Right atrium auricular region (tissue), 2 donors: Measurements from ENCODE around the gene TOX2. TPM values are rescaled to one million over a fixed set of nuclear protein-coding genes. Genes with fewer than 3 reads are reported as not detected.
A peak's percentile ranks its signal among the peaks of the same experiment; 100 is the strongest.

Experiments used
- DNase-seq: peaks from one replicate; pipeline ENCODE4 v3.0.0-alpha.2; 2019; ENCODE audit warnings: low spot score
- H3K27ac ChIP-seq, 2 donors: fragments of 200-600 bp; sonication (generic); 1 replicate in 1 of 2; 2 replicates in 1 of 2; pipeline ENCODE4 v1.5.1; 2016 to 2019
- H3K27me3 ChIP-seq, 2 donors: fragments of 200-600 bp; sonication (generic); one replicate each; pipeline versions ENCODE4 v1.5.1 to v1.6.0; 2017 to 2019
- H3K36me3 ChIP-seq: fragments of 200-600 bp; sonication (generic); one replicate; pipeline ENCODE4 v1.5.1; 2016
- H3K4me1 ChIP-seq, 2 donors: fragments of 200-600 bp; sonication (generic); one replicate each; pipeline versions ENCODE4 v1.5.1 to v1.6.0; 2017 to 2019
- H3K4me3 ChIP-seq, 2 donors: fragments of 200-600 bp; sonication (generic); 1 replicate in 1 of 2; 2 replicates in 1 of 2; pipeline ENCODE4 v1.5.1; 2017 to 2019; ENCODE audit warnings: mild to moderate bottlenecking in 1 of 2, moderate library complexity in 1 of 2
- H3K9me3 ChIP-seq, 2 donors: fragments of 200-600 bp; sonication (generic); one replicate each; pipeline ENCODE4 v1.5.1; 2019
- total RNA-seq, 2 donors: library from RNA; depleted of rRNA; stranded (reverse); fragments of >200 nt; gene quantifications; one replicate each; pipeline ENCODE4 v1.1.0, GENCODE V29; 2016
- TF ChIP-seq, protein P1 (sequence below), 2 donors: fragments of 200-600 bp; sonication (generic); IDR thresholded peaks; one replicate each; pipeline ENCODE4 v1.5.1; 2019; ENCODE audit warnings: antibody characterized with exemption in 2 of 2

Gene TOX2
- total RNA-seq, 2 donors from 2014 or later: 0.30 to 0.63 TPM

DNA sequence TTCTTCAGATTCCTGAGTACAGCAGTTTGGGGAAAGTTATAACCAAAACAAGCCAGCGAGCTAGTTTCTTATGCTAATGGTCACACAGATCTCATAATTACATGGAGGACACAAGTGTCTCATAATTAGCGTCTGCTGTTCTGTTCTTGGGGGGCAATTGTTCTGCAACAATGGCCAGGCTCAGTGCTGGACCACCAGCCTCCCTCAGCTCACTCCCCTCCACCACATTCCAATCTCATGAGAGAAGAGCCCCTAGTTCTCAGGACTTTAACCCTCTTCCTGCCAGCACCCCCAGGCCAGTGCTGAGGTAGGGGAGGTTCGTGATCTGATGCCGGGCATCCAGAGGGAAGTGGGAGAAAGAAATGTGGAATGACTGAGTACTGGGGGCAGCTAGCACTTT, 20.2 kb upstream of the TOX2 start:
- Histone ChIP-seq H3K27ac (no peak overlapping the region), H3K36me3 (no peaks in the 10 kb centered on the region), H3K4me3 (no peak overlapping the region), H3K9me3 (peaks cover 0 to 37% of the 10 kb centered on the region in 2 donors), H3K4me1 (no peaks in the 10 kb centered on the region), H3K27me3 (no peaks in the 10 kb centered on the region)
- TF ChIP-seq, protein P1, sequence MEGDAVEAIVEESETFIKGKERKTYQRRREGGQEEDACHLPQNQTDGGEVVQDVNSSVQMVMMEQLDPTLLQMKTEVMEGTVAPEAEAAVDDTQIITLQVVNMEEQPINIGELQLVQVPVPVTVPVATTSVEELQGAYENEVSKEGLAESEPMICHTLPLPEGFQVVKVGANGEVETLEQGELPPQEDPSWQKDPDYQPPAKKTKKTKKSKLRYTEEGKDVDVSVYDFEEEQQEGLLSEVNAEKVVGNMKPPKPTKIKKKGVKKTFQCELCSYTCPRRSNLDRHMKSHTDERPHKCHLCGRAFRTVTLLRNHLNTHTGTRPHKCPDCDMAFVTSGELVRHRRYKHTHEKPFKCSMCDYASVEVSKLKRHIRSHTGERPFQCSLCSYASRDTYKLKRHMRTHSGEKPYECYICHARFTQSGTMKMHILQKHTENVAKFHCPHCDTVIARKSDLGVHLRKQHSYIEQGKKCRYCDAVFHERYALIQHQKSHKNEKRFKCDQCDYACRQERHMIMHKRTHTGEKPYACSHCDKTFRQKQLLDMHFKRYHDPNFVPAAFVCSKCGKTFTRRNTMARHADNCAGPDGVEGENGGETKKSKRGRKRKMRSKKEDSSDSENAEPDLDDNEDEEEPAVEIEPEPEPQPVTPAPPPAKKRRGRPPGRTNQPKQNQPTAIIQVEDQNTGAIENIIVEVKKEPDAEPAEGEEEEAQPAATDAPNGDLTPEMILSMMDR (IDR thresholded peaks at IDR 0.05): no peak
- no peak for DNase-seq

DNA sequence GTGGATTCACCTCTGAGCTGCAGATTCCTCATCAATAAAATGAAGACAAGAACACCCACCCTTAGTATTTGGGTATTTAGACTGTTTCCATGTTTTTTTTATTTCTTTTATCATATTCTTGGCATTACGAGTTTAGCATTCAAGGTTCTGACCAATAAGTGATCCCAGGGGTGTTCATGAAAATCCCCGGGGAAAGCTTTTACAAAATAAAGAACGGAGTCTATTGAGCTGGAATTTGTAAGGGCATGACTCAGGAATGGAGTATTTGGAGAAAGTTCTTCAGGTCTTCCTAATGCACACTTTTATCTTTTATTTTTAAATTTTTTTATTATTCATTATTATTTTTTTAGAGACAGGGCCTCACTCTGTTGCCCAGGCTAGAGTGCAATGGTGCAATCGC, 19.4 kb upstream of the TOX2 start:
- DNase-seq: no peak
- Histone ChIP-seq H3K27ac (no peak overlapping the region), H3K4me1 (no peaks in the 10 kb centered on the region), H3K9me3 (peaks cover 0 to 29% of the 10 kb centered on the region in 2 donors), H3K4me3 (no peak overlapping the region), H3K27me3 (no peaks in the 10 kb centered on the region), H3K36me3 (no peaks in the 10 kb centered on the region)
- TF ChIP-seq, protein P1 (IDR thresholded peaks at IDR 0.05): no peak

DNA sequence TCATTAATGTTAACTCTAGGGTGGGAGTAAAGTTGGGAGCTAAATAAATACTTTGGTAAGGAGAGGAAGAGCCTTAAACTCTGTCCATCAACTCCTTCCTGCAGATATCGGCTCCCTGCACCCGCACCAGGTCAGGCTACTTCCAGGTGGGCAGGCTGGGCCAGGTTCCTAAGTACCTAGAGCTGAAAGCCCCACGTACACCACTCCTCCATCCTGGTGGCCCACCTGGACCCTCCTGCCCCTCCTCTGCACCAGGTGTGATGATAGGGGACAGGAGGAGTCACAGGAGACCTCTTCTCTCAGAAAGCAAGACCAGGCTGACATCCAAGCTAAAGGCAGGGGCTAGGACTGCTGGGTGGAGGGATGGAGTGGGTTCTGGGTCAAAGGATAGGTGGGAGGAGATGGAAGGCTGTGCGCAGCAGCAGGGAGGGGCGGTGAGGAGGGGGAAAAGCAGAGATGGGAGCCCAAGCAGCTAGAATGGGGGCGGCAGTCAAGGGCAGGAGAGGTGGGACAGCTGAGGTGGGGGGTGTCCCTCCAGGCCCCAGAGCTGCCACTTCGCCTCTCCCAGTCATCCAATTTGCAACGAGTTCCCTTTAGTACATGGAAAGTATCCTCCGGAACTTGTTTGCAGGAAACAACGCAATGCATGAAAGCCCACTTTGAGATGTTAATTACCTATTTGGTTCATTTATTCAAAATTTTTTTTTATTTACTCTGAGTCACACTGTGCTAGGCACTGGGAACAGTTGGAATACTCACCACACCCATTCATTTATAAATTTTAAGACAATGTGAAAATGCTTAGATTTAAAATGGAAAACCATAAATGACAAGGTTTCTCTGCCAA, 15.2 kb upstream of the TOX2 start:
- Histone ChIP-seq H3K9me3 (peaks cover 0 to 9% of the 10 kb centered on the region in 2 donors), H3K36me3 (no peaks in the 10 kb centered on the region), H3K4me1 (no peaks in the 10 kb centered on the region), H3K27ac (no peak overlapping the region), H3K27me3 (no peaks in the 10 kb centered on the region), H3K4me3 (no peak overlapping the region)
- TF ChIP-seq, protein P1 (IDR thresholded peaks at IDR 0.05): no peak
- DNase-seq: peak; percentile 50

DNA sequence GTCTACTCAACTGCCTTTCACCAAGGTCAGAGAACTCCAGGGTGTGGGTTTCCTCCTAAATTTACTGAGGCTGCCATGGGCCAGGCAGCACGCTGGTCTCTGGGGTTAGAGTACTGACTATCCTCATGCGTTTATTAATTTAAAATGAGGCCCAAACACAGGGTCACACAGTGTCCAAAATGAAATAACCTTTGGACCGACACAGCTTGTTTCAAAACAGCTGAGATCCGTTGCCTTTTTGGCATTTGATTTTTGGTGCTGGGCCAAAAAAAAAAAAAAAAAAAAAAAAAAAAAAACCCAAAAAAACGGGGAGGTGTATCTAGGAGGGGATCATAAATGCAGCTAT, 14.6 kb upstream of the TOX2 start:
- no peak for DNase-seq
- H3K27me3 ChIP-seq: no peaks in the 10 kb centered on the region
- no peaks in the 10 kb centered on the region for H3K36me3 ChIP-seq
- H3K4me3 ChIP-seq: no peak overlapping the region
- peaks cover 0 to 9% of the 10 kb centered on the region in 2 donors for H3K9me3 ChIP-seq
- TF ChIP-seq, protein P1 (IDR thresholded peaks at IDR 0.05): no peak
- H3K27ac ChIP-seq: no peak overlapping the region
- no peaks in the 10 kb centered on the region for H3K4me1 ChIP-seq

DNA sequence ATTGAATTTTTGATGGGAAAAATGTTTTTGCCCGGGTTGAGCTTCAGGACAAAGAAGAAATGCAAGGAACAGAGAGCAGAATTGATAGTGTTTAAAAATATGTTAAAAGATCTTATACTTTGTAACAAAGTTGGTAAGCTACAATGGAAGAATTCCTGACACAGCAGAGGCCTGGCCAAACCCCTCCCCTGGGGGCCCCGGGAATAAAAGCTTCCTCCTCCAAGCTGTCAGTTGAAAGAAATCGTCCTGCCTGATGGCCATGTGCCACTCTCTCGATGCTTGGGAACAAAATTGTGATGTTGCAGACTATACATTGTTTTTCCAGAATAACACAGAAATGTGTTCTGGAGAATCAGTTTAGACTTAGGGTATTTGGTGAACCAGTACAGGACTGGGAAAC, 14.2 kb upstream of the TOX2 start:
- TF ChIP-seq, protein P1 (IDR thresholded peaks at IDR 0.05): no peak
- H3K9me3 ChIP-seq: peaks cover 0 to 9% of the 10 kb centered on the region in 2 donors
- no peaks in the 10 kb centered on the region for H3K4me1 ChIP-seq
- no peak for DNase-seq
- no peaks in the 10 kb centered on the region for H3K36me3 ChIP-seq
- no peak overlapping the region for H3K27ac ChIP-seq
- no peak overlapping the region for H3K4me3 ChIP-seq
- no peaks in the 10 kb centered on the region for H3K27me3 ChIP-seq

DNA sequence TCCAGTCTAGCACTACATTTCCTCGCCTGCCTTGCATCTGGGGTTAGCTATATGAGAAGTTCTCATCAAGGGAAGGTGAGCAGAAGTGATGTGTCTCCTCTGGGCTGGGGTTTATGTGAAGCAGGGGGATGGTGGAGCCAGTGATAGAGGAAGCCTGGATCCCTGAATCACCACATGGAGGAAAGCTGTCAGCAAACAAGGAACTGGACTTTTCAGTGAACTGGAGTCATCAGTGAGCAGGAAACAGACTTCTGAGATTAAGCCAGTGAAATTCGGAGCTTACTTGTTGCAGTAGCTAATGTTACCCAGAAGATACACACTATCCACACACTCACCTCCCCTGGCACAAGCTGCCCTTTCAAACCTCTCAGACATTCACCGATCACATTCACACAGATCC, 13.4 kb upstream of the TOX2 start:
- H3K4me1 ChIP-seq: no peaks in the 10 kb centered on the region
- TF ChIP-seq, protein P1 (IDR thresholded peaks at IDR 0.05): no peak
- H3K4me3 ChIP-seq: no peak overlapping the region
- DNase-seq: no peak
- peaks cover 0 to 9% of the 10 kb centered on the region in 2 donors for H3K9me3 ChIP-seq
- no peaks in the 10 kb centered on the region for H3K27me3 ChIP-seq
- no peaks in the 10 kb centered on the region for H3K36me3 ChIP-seq
- no peak overlapping the region for H3K27ac ChIP-seq
